GM23338 (cell line): ENCODE results near the gene SHISA6. TPM values are rescaled to one million over a fixed set of nuclear protein-coding genes. Genes with fewer than 3 reads are reported as not detected.

Experiments
- ATAC-seq: fragments of 200-7000 bp; cut with Tn5 transposase; 3 replicates; pipeline ENCODE4 v1.9.1; 2020
- DNase-seq: peaks from one replicate; pipeline ENCODE4 v3.0.0-alpha.2; 2015; ENCODE audit warnings: low spot score
- H2AFZ ChIP-seq: fragments of 200-600 bp; sonication (generic); 2 replicates; pipeline ENCODE4 v1.8.0; 2016; ENCODE audit warnings: antibody characterized with exemption, mild to moderate bottlenecking, moderate library complexity
- H3F3A ChIP-seq: fragments of 200-600 bp; sonication (generic); replicated peaks from 2 replicates; pipeline ENCODE4 v1.8.0; 2017; ENCODE audit warnings: antibody characterized with exemption, mixed run types, low read depth
- H3K27ac ChIP-seq: fragments of 200-600 bp; sonication (generic); 2 replicates; pipeline ENCODE4 v1.6.1; 2016; ENCODE audit warnings: low read depth
- H3K27me3 ChIP-seq: fragments of 200-600 bp; sonication (generic); 2 replicates; pipeline ENCODE4 v1.8.0; 2016; ENCODE audit warnings: mild to moderate bottlenecking, mixed run types, moderate library complexity; ENCODE audit not compliant: insufficient read depth
- H3K36me3 ChIP-seq: fragments of 200-600 bp; sonication (generic); 2 replicates; pipeline ENCODE4 v1.8.0; 2016; ENCODE audit warnings: mild to moderate bottlenecking; ENCODE audit not compliant: insufficient read depth
- H3K4me1 ChIP-seq: fragments of 200-600 bp; sonication (generic); 2 replicates; pipeline ENCODE4 v1.8.0; 2016; ENCODE audit warnings: mild to moderate bottlenecking, moderate library complexity; ENCODE audit not compliant: insufficient read depth
- H3K4me2 ChIP-seq: fragments of 200-600 bp; sonication (generic); 2 replicates; pipeline ENCODE4 v1.7.1; 2017; ENCODE audit warnings: mixed run types
- H3K4me3 ChIP-seq: fragments of 200-600 bp; sonication (generic); 2 replicates; pipeline ENCODE4 v1.6.1; 2016; ENCODE audit warnings: mixed run types
- H3K79me2 ChIP-seq: fragments of 200-600 bp; sonication (generic); replicated peaks from 2 replicates; pipeline ENCODE4 v1.8.0; 2017; ENCODE audit warnings: mild to moderate bottlenecking; ENCODE audit not compliant: insufficient read depth
- H3K9me2 ChIP-seq: fragments of 200-600 bp; sonication (generic); 2 replicates; pipeline ENCODE4 v1.8.0; 2017; ENCODE audit not compliant: insufficient read depth
- H4K20me1 ChIP-seq: fragments of 200-600 bp; sonication (generic); replicated peaks from 2 replicates; pipeline ENCODE4 v1.8.0; 2017; ENCODE audit warnings: mild to moderate bottlenecking; ENCODE audit not compliant: insufficient read depth
- H3K27ac Mint-ChIP-seq: 2 replicates; pipeline ENCODE4 v1.8.0; 2020; ENCODE audit warnings: inconsistent platforms, mild to moderate bottlenecking, moderate library complexity, mixed read lengths
- H3K27me3 Mint-ChIP-seq: 3 replicates; pipeline ENCODE4 v1.8.0; 2022; ENCODE audit warnings: low read depth, mild to moderate bottlenecking, moderate library complexity, mixed read lengths, inconsistent platforms; ENCODE audit not compliant: insufficient read depth, poor library complexity
- H3K36me3 Mint-ChIP-seq: 3 replicates; pipeline ENCODE4 v1.8.0; 2021; ENCODE audit warnings: low read depth, mild to moderate bottlenecking, inconsistent platforms, moderate library complexity, mixed read lengths
- H3K4me1 Mint-ChIP-seq: 3 replicates; pipeline ENCODE4 v1.8.0; 2020; ENCODE audit warnings: mild to moderate bottlenecking, inconsistent platforms, mixed read lengths
- H3K4me3 Mint-ChIP-seq: 3 replicates; pipeline ENCODE4 v1.8.0; 2021; ENCODE audit warnings: moderate library complexity, mild to moderate bottlenecking, inconsistent platforms, mixed read lengths
- H3K9me3 Mint-ChIP-seq: 3 replicates; pipeline ENCODE4 v1.8.0; 2020; ENCODE audit warnings: moderate library complexity, mild to moderate bottlenecking, inconsistent platforms, mixed read lengths
- CREB1 ChIP-seq: fragments of 250-450 bp; sonication (Bioruptor Pico); IDR thresholded peaks from 2 replicates; pipeline ENCODE4 v1.5.0; 2020; ENCODE audit warnings: low read depth, mild to moderate bottlenecking, moderate library complexity
- CTCF ChIP-seq, 2 experiments: fragments of 200-600 bp in 1 of 2; sonication (generic) in 1 of 2; conservative IDR thresholded peaks; 2 replicates each; pipeline versions ENCODE4 v1.5.1 to v1.6.1; 2016 to 2017; ENCODE audit warnings: antibody characterized with exemption in 2 of 2, low read depth in 2 of 2, mild to moderate bottlenecking in 2 of 2, moderate library complexity in 1 of 2
- ETS1 ChIP-seq: IDR thresholded peaks from 2 replicates; pipeline ENCODE4 v1.6.1; 2016; ENCODE audit warnings: antibody characterized with exemption
- JUNB ChIP-seq: IDR thresholded peaks from one replicate; pipeline ENCODE4 v1.6.1; 2016; ENCODE audit warnings: antibody characterized with exemption; ENCODE audit not compliant: unreplicated experiment
- NANOG ChIP-seq: IDR thresholded peaks from 2 replicates; pipeline ENCODE4 v1.6.1; 2016; ENCODE audit warnings: antibody characterized with exemption, borderline replicate concordance
- POLR2AphosphoS5 ChIP-seq: IDR thresholded peaks from 2 replicates; pipeline ENCODE4 v1.6.1; 2016; ENCODE audit warnings: antibody characterized with exemption, low read depth
- STAT1 ChIP-seq: IDR thresholded peaks from one replicate; pipeline ENCODE4 v1.6.1; 2016; ENCODE audit warnings: antibody characterized with exemption; ENCODE audit not compliant: unreplicated experiment
- ZNF462 ChIP-seq: fragments of 250-450 bp; sonication (Bioruptor Pico); IDR thresholded peaks from 2 replicates; pipeline ENCODE4 v1.5.0; 2020; ENCODE audit warnings: mild to moderate bottlenecking, moderate library complexity
- polyA plus RNA-seq: library from polyadenylated mRNA; unstranded; fragments of >200 nt; fragmentation: Nextera tagmentation; extraction: Ambion mirVana; gene quantifications from 2 replicates; pipeline ENCODE4 v1.2.1, GENCODE V29; 2016
- total RNA-seq: library from RNA; depleted of rRNA; stranded (reverse); fragments of >200 nt; shearing (Covaris generic); gene quantifications from 2 replicates; pipeline ENCODE4 v1.2.3, GENCODE V29; 2014

The SHISA6 gene
- total and polyA plus RNA-seq, 2 experiments from 2014 or later: 0.52 TPM; not detected in 1

GRCh38 chr17:11555530-11555929, 314.5 kb downstream of the SHISA6 start (continued):
- no peak for TF ChIP-seq CTCF (conservative IDR thresholded peaks at IDR 0.05; ENCODE audit: low read depth in 2 of 2)
- TF ChIP-seq POLR2AphosphoS5: no peak
- no peak for TF ChIP-seq NANOG

GRCh38 chr17:11557727-11558452, 316.9 kb downstream of the SHISA6 start:
- Histone ChIP-seq H3K4me2 (no peak overlapping the region), H3F3A (no peaks in the 10 kb centered on the region), H3K4me1 (no peaks in the 10 kb centered on the region), H3K27ac (no peak overlapping the region), H3K36me3 (no peaks in the 10 kb centered on the region), H3K4me3 (no peak overlapping the region), H3K9me2 (no peaks in the 10 kb centered on the region), H3K79me2 (no peaks in the 10 kb centered on the region), H4K20me1 (no peaks in the 10 kb centered on the region), H3K27me3 (no peaks in the 10 kb centered on the region), H2AFZ (no peak overlapping the region)
- ATAC-seq: no peak
- Mint-ChIP-seq H3K27me3 (peaks cover 6% of the 10 kb centered on the region), H3K27ac (no peak overlapping the region), H3K36me3 (peaks cover 57% of the 10 kb centered on the region), H3K4me3 (no peak overlapping the region), H3K9me3 (peaks cover 98% of the 10 kb centered on the region), H3K4me1 (no peaks in the 10 kb centered on the region)
- DNase-seq: no peak
- TF ChIP-seq POLR2AphosphoS5 (no peak), JUNB (no peak), CREB1 (CRISPR knock-in tag) (no peak), STAT1 (no peak), NANOG (no peak), ETS1 (no peak), ZNF462 (CRISPR knock-in tag) (no peak), CTCF (conservative IDR thresholded peaks at IDR 0.05; ENCODE audit: low read depth in 2 of 2) (no peak)
